SK-N-DZ (cell line): Measurements from ENCODE around the gene EFNA5.

Source experiments
- DNase-seq: peaks from one replicate; pipeline ENCODE4 v3.0.0-alpha.2; 2015; ENCODE audit warnings: low spot score

The EFNA5 gene

DNA sequence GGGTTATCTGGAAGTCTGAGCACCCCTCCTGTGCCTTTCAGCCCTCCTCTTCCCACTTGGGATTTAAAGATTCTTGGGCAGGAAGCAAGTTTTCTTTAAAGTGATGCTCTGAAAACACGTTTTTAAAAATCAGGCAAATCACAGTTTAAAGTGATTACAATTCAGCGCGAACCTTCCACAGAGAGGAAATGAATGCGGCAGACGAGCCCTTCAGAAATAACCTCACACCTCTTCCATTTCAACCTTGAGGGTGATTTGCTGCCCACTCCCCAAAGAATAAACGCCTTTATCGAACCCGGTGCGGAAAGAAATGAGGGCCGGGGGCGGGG, 2.3 kb upstream of the EFNA5 start:
- DNase-seq, result no peak

DNA sequence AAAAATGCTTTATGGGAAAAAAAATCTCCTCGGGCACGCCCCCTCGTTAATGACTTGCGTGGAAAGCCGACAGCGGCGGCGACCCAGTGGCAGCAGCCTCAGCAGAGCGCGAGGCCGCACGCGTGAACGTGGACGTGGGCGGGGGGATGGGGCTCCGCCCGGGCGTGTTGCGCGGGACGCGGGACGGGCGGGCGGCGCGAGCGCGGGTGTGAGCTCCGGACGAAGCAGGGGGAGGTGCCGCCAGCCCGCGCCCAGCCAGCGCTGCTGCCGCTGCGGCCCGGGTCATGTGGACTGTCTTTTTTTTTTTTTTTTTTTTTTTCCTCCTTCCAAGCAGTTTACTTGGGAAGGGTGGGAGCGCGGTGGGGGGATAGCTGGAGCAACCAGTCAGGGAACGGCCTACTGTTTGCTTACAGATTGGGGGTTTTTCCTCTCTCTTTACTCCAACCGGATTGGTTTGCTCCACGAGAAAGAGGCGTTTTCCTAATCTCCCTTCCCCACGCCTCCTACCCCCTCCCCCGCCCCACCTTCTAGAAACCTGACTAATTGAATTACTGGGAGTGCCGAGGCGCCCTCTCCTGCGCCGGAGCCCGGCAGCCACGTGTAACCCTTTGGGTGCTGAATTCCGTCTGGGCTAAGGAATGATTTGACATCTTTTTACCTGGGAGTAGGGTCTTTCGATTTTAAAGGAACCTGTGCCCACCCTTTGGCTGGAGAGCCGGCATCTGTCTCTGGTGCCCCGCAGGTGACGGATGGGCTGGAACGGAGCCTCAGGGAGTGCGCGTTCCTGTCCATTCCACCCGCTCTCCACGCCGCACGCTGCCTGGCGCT, 1.7 kb upstream of the EFNA5 start:
- peak; percentile 99 for DNase-seq

DNA sequence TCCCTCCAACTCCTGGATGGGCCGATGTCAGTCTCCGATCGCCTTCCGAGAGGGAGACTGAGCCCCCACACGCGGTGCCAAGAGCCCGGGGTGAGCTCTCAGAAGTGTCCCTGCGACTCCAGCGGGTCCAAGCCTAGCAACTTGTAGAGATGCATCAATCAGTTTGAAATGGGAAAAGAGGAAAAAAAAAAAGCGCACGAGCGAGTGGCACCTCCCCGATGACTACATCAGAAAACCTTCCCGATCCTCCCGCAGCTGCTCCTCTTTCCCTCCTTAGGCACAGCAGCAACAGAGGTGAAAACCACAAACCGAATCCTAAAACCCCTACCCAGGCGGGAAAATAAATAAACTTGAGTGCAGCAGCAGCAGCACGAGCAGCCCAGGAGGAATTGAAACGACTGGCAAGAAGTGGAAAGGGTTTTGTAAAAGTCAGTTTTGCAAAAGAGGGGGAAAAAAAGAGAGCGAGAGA, 1.0 kb upstream of the EFNA5 start:
- DNase-seq, result peak; percentile 81

DNA sequence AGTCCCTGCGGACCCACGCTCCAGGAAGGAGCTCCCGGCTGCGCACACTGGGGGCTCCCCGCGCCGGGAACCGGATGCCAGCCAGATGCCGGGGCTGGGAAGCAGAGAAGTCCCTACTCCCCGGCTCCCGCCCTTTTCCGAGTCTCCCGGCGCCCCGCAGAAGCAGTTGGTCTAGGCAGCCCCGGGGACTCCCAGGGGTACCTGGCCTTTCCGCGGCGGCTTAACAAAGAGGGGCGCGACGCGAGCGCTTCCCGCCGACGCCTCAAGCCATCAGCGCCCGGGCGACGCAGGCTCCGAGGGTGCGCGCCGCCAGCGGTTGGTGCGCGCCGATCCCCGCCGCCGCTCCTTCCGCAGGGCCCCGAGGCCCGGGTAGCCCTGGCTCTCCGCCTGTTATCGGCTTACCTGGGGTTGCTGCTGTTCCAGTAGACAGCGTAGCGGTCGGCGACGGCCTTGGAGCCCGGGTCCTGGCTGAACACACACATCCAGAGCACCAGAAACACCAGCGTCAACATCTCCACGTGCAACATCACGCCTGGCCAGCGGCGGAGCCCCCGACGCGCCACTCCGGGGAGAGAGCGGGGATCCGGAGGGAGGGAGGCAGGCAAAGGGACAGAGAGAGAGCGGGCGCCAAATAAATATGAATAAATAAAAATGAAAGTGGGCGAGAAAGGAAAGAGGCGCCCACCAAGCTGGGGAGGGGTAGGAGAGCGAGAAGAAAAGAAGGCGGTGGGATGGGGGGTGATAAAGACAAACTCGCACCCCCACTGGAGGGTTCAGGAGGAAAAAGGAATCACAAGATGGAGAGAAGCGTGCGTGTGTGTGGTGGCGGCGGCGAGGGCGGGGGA, 428 bp downstream of the EFNA5 start:
- peak; percentile 61 for DNase-seq

DNA sequence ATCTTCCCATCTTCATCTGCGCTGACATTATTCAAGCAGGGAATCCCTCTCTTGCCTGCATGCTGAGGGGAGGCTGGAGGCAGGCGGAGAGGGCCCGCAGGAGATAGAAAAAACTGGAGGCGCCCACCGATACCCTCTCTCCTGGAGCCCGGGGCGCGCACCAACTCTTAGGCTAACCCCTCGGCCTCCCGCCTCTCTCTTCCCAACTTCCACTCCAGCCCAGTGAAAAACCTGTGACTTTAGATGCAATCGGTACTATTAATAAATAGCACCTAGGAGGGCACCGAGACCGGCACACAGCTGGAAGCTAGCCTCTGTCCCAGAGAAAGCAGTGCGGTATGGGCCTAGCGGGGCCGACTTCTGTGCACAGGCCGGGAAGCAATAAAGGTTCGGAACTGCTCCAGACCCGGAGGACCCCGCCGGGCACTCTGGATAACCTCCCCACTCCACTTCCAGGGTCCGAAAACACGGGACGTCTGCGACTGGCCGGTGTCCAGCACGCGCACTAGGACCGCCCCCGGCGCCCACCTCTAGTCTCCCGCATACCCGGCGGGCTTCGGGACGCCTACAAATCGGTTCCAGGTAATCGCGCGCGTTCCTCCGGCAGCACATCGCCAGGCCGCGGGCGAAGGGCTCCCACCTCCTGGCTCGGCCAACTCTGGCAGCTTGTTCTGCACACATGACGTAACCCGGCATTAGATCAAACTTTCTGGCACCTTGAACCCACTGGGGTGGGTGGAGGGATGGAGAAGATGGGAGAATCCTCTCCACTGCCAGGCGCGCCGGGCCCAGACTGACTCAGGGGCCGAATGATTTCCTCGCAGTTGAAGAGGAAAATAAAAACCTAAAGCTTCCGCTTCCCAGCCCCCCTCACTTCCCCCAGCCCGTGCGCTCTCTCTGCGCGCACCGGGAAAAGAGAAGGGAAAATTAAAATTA, 1.4 kb downstream of the EFNA5 start:
- DNase-seq, result peak; percentile 48

DNA sequence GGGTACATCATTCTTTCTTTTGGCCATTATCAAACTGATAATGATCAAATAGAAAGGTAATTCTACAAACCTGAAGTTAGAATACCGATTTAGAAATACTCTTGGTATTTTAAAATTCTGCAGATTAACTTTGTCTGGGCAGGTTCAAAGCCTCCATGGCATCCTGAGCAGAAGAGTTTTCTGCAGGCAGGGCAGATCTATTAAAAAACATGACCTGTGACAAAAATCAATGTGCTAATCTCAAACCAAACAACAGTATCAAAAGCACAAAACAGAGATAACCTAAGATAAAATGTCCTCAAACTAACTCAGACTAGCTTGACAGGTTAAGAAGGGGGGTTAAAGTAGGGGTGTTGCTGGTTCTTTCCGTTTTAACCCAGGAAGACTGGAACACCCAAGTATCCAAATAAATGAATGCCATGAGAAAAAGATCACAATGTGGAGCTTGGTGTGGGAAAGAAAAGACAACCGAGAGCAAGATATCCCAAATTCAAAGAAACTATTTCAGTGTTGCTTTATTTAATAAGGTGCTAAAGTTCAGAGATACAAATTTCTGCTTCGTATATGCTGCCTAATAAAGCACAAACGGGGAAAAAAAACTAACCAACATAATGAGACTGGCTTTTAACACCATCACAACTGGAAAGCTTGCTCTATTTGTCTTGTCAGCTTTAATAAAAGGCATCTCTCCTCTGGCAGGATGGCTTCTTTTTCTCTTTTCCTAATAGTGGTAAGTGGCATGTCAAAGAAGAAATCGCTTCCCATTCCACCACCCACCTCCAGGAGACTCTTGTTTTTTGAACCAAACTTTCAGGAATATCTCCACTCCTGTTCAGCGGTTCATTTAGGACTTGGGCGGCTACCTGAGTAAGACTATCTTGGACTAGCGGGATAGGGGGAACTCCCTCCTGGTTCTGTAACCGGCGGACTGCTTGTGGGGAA, 2.3 kb downstream of the EFNA5 start:
- peak; percentile 37 for DNase-seq

DNA sequence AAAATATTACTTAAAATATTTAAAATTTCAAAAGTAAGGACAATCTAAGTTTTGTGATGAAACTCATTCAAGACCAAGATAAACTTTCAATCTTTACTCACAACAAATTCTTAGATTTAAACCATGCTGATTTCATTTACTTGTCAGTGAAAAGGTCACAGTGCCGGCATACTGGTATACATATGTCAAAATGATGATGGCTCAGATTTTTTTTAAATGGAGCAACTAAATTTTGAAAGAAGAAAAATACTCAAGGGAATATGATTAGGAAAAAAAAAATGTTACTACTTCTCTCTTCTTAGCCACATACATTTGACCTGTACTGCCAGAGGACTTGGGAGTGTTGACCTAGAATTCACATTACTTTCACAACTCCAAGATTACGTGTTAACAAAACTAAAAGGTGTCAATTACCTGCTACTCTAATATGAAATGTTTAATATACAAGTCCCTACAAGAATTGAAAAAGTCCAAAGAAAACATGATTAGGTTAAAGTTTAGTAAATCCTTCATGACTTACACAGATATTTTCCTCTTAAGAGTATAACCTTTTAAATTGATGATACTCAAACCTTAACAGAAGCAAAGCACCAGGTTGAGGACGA, 4.6 kb downstream of the EFNA5 start:
- no peak for DNase-seq

DNA sequence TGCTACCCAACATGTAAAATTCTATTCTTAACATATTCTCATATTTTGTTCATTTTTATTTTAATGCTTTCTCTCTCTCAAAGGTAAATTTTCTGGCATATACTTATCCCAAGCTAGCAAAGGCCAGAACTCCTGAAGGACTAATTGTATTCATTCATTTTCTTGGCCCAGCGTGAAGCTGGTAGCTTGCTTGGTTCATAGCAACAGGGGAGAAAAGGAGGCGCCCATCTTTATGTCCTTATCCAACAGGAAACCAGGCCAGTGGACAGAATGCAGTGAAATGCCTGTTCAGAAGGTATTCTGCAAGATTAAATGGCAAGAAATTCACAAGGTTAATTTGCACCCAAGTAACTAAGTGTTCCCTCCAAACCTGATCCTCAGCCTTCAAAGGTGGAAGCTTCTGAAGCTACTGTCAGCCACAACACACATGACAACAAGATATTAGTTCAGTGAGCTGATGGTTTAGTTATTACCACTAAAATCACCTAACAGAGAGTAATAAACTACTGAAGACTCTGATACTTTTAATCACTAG, 5.6 kb downstream of the EFNA5 start:
- DNase-seq, result no peak

DNA sequence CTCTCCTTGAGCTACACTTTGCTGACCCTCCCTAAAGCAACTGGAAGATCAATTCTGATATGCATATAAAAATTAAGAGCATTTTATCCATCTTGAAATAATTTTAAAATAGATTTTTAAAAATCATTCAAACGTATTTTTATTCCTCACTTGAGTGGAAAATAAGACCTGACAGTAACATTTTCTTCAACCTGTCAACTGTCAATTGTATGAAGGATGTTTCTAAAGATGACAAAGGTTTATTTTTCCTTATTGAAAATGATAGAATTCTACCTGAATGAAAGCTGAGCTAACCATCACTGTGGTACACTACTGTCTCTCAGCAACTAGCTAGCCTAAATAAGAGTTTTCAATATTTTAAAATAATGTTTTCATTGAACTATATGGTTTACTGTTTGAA, 7.0 kb downstream of the EFNA5 start:
- no peak for DNase-seq

DNA sequence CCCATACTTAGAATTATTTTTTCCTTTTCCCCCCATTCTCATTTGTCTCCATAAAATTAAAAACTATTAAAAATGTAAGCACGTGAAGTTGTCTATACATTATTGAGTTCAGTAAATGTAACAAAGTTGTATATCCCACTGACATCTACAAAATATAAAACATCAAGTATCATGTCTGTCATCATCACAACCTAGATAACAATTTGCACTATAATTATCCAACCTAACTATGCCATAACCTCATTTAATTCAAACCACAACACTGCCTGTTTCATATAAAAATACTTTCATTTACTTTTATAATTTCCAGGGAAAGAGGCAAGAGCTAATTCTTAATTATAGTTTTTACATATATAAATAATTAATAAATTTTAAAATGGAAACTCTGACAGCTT, 9.1 kb downstream of the EFNA5 start:
- DNase-seq, result no peak

DNA sequence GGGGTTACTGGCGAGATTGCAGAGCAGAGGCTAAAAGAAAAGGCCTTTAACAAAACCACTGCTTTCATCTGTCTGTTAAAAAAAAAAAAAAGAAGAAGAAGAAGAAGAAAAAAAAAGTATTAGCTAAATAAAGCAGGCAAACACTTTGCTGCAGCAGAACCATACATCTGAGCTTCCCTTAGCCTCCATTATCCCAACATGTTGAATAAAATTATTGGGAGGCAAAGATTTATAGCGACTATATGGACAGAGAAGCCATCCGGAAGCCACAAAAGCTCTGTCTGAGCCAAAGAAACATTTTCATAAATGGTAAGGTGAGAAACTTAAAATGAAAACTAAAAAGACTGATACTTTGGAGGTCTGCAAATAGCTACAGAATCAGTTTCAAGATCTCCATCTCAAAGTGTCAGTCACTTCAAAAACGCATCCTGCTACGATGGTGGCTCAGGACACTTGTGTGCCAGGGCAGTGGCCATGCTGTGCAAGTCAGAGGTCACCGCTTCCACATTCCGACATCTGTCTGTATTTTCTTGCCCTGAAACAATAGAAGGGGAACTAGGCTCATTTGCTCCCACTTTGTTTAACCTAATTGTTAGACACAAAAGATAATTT, 9.6 kb downstream of the EFNA5 start:
- DNase-seq, result no peak

DNA sequence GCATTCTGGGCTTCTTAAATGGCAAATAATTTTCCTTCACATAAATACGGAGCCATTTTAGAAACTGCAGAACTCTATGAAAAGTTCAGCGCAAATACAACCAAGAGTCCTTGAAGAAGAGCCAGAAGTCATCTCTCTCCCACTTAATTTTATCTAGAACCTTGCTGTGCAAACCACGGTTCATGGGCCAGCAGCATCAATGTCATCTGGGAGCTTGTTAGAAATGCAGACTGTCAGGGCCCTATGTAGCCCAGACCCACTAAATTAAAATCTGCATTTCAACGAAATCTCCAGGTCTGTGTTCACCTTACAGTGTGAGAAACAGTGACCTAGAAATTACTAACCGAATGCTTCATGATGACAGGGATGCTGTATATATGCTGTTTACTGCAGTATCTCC, 12.2 kb downstream of the EFNA5 start:
- no peak for DNase-seq

DNA sequence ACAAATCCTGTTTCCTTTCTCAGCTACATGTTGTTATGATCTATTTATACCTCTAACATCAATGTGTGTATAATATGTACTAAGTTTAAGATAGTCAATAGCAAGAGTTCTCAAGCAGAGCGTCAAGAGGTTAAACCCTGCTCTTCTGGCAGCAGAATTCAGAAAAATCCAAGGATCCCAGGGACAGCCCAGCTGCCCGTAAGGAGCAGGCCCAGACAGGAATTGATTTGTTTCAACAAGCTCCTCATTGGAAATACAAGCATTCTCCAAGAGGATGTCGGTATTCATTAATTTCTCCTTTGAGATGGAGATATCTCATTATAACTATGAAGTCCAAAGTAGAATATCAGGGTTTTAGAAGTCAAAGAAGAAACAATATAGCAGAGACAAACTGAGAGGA, 14.9 kb downstream of the EFNA5 start:
- DNase-seq, result no peak

DNA sequence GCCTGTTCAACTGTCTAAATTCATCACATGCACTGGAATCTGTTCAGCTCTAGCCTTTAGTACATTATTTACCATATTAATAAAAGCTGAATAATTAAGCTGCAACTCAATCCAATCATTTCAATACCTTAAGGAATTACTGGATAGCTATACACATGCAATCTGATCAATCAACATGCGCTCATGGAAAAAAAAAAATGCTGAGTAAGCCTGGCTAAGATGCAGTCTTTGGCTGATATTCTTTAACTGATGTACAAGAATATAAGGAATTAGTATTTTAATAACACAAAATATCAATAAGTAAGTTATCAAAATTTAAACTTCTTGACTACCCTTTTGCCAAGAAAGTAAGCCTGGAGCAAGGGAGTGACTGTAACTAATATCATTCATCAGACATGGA, 15.9 kb downstream of the EFNA5 start:
- DNase-seq, result no peak

DNA sequence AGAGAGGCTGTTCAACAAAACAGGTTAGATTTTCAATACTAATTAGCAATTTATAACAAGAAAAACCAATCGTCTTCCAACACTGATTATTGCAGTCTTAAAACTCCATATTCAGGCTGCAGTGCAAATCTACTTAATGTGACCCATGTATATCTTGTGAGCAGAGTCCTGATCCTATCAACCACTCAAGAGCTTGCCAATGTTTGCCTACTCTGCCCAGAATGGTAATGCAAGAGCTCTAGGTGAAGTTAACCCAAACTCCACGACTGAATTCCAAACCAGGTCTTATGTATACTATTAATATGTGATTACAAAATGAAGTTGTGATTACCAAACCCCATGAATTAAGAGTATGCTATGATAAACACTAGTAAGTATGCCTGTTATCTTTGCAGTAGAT, 17.1 kb downstream of the EFNA5 start:
- no peak for DNase-seq

DNA sequence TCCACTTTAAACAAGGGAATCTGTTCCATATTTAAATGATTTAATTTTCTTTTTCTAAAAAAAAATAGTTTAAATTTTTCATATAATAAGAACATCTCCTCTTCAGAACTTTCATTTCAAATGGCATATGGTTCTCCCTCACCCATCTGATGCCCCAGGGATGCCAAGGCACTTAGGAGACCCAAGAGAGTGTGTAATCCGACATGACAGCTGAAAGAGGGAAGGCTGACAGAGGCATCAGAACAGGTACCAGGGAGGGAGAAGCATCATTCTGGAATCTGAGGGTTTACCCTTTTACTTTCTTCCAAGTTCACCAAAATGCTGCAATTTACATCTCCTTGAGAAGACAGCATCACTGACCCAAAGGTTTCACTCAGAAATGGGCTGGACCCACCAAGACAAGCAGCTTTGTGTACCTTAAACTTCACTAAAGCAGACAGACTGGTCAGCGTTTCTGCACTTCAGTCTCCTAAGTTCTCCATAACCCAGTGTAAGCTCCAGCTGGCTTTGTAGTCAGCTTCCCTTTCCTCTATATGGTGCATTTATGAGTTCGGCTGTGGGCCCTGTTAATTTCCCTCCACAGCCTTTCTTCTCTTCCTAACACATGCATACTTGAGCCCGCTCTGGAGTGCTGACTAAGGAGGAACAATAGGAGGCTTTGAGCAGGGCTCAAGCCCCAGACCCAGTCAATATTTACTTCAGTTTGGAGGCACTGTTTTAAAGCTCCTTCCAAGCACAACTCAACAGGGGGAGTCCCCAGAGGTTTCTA, 17.7 kb downstream of the EFNA5 start:
- DNase-seq, result peak; percentile 26

DNA sequence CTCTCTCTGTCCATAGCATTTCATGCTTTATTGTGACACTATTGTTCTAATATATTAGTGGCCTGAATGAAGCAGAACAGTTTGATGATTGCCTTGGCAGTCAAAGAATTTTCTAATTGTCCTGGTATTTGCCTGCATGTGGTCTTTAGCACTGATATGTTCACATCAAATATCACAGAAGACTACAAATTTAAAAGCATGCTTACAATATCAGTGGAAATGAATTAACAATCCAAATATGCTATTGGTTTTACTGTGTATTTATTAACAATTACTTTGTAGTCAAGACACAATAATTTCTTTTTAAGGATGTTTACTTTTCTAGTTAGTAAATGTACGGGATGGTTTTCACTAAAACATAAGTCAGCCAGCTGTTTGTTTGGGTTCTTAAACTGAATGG, 18.3 kb downstream of the EFNA5 start:
- DNase-seq, result no peak

DNA sequence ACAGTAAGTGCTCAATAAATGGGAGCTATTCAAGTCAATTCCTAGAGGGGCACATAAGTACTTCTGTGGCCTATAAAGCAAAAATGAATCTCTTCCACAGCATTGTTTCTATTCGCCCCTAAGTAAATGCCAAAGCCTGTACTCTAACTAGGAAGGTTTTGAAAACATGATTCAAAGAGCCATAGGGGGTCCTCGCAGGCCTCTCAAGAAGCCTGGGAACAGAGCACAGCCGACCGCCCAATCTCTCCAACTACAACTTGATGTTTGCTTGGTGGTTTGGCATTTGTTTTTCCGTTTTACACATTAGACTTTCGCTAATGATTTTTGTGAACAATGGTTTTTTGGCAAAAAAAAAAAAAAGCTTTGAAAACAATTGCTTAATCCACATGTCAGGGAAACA, 19.4 kb downstream of the EFNA5 start:
- no peak for DNase-seq

DNA sequence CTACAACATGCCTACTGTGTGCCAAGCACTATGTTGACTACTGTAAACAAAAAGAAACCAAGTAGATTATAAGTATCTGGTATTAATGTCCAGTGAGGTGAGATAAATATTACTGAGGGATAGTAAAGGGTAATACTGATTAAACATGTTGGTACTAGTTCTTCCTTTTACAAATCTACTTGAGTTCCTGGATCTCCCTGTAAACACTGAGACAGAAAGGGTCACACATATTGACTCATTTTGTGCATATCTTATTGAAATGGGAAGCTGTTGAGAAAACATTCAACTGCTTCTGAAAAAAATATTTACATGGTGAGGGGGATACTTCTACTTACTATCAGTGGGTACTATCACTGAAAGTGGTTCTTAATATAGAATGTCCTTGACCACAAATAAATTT, 24.3 kb downstream of the EFNA5 start:
- no peak for DNase-seq
